GM21576 (cell line): ENCODE results near the gene SUCLA2.

ENCODE experiments used
- ATAC-seq: cut with Tn5 transposase; IDR thresholded peaks from one replicate; pipeline ENCODE4 v1.9.1; 2021; ENCODE audit warnings: mild to moderate bottlenecking, moderate library complexity; ENCODE audit not compliant: unreplicated experiment

The SUCLA2 gene

DNA sequence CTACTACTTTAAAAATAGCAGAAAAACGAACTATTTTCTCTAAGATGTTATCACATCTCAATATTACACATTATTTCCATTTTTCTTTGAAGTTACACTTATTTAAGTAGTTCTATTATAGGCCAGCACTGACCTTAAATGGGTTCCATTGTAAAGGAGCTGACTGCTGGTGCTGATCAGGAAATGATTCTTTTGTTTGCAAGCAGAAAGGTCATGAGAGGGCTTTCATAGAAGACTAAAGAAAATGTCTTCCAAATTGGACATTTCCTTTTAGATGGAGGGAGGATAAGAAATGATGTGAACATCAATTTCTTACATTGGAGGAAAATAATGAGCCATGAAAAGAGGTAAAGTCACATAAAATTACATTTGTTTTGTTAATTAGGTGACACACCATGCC is 96.2 kb downstream of the SUCLA2 start:
- no peak for ATAC-seq

- ATAC-seq: no peak
Observed at GRCh38 chr13:47904241-47904640, 96.8 kb downstream of the SUCLA2 start.

DNA sequence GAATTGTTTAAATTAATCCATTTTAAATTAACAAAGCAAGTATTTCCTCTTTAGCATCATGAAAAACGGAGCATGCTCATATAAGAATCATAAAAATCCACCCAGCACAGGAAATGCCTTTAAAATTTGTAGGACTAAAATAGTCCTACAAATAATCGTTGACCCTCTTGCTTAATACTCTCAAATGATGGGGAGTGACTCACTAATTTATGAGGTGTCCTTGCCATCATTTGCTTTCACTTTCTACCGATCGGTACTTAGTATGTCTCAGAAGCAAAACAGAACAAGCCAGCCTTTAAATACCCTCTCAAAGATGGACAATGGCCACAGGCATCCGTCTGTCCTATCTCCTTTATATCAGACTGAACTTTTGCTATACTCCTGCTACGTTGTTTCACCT is 97.2 kb downstream of the SUCLA2 start:
- no peak for ATAC-seq

- ATAC-seq: no peak
Observed at GRCh38 chr13:47901441-47901840, 99.6 kb downstream of the SUCLA2 start.

GRCh38 chr13:47898080-47898479 is 103.0 kb downstream of the SUCLA2 start:
- no peak for ATAC-seq

DNA sequence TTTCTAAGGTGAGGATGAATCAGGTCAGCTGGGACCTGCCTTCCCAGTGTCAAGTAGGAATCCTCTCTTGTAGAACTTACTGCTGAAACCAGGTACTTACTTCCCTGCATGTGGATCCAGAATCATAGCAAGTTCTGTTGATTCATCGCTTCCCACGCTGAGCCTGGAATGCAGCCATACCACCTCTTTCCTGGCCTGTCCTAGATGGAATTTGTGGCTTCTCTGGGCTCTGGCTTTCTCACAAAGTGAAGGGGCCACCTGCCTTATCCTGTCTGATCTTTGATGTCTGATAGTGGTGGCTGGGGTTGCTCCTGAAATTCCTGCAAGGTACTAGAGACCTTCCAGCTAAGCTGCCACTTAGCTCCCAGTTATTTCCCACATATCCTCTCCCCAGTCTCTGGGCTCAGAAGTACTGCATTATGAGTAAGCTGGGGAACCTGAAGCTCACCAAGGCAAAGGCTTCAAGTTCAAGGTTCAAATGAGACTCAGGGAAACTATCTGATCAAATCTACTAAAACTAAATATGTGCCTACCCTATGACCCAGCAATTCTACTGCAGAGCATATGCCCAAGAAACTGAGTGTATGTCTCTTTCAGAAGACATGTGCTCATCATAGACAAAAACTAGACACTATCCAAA is 103.5 kb downstream of the SUCLA2 start:
- ATAC-seq: no peak

DNA sequence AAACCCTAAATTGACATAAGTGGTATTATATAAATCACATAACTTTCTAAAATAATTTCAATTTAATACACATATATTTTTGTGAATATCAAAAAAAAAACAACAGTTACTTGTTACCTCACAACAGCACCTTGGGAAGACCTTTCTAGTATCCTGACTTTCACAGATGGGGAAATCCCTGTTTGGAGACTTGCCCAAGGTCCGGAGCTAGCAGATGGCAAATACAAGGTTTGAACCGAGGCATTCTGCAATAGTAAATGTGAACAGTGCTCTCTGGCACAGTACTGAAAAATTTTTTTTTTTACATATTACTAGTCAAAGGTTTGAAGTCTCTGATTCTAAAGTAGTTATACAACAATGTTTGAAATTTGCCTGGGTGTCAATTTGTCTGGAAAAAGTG is 104.5 kb downstream of the SUCLA2 start:
- ATAC-seq: no peak

GRCh38 chr13:47896111-47896510 is 105.0 kb downstream of the SUCLA2 start:
- no peak for ATAC-seq

- ATAC-seq: no peak
Observed at GRCh38 chr13:47893527-47893926, 107.5 kb downstream of the SUCLA2 start.
